GM12878 (cell line): ENCODE data around the gene POLR1A. TPM values are rescaled to one million over a fixed set of nuclear protein-coding genes. Genes with fewer than 3 reads are reported as not detected.

Experiments used
- ATAC-seq: fragments of 200-7000 bp; cut with Tn5 transposase; 3 replicates; pipeline ENCODE4 v1.9.1; 2020; ENCODE audit warnings: mild to moderate bottlenecking, moderate library complexity
- BruUV-seq: library from RNA; stranded (reverse); fragments of 400-500 nt; replicated peaks from 2 replicates; lab custom pipeline; 2021; lab: Mats Ljungman, UMichigan
- CTCF ChIA-PET: fragments of 300-600 bp; sonication (Branson Sonifier 250); formaldehyde crosslinking; extraction: SDS; loops from one replicate; lab custom pipeline; 2021; ENCODE audit warnings: inconsistent platforms; lab: Yijun Ruan, JAX
- POLR2A ChIA-PET: fragments of 350-600 bp; formaldehyde crosslinking; extraction: SDS; loops from one replicate; lab custom pipeline; 2021; ENCODE audit warnings: inconsistent platforms; lab: Charles Lee
- RAD21 ChIA-PET: fragments of 300-600 bp; sonication (Branson Sonifier 250); formaldehyde crosslinking; loops from one replicate; lab custom pipeline; 2023; ENCODE audit warnings: antibody characterized with exemption; ENCODE audit not compliant: unreplicated experiment; lab: Charles Lee
- SMC1A ChIA-PET: fragments of 300-600 bp; sonication (Branson Sonifier 250); formaldehyde crosslinking; loops from one replicate; lab custom pipeline; 2023; ENCODE audit not compliant: unreplicated experiment, uncharacterized antibody; lab: Charles Lee
- DNase-seq: peaks from one replicate; pipeline ENCODE4 v3.0.0-alpha.2; 2011; ENCODE audit warnings: low read depth, low spot score
- FAIRE-seq: peaks from 3 replicates; lab custom pipeline; 2011; peaks lifted over from hg19 to GRCh38; lab: Jason Lieb, UNC
- H2AFZ ChIP-seq: 2 replicates; pipeline ENCODE4 v1.6.0; 2011; ENCODE audit warnings: low read depth, low read length, control low read depth; ENCODE audit not compliant: control insufficient read depth
- H3K27ac ChIP-seq: 2 replicates; pipeline ENCODE4 v1.5.1; 2011; ENCODE audit warnings: control low read depth; ENCODE audit not compliant: control insufficient read depth, insufficient read depth
- H3K27me3 ChIP-seq, 2 experiments: replicated peaks in 1 of 2; 2 replicates each; pipeline versions ENCODE4 v1.6.0 to v1.6.1; 2011; ENCODE audit warnings: low read length in 1 of 2; ENCODE audit not compliant: control insufficient read depth in 2 of 2, insufficient read depth in 2 of 2
- H3K36me3 ChIP-seq, 2 experiments: 2 replicates each; pipeline ENCODE4 v1.5.1; 2011; ENCODE audit warnings: low read length in 1 of 2; ENCODE audit not compliant: control insufficient read depth in 2 of 2, insufficient read depth in 2 of 2
- H3K4me1 ChIP-seq: 2 replicates; pipeline ENCODE4 v1.6.1; 2011; ENCODE audit warnings: mild to moderate bottlenecking, low read length, moderate library complexity, mixed read lengths; ENCODE audit not compliant: control insufficient read depth, insufficient read depth
- H3K4me2 ChIP-seq: 2 replicates; pipeline ENCODE4 v1.6.0; 2011; ENCODE audit warnings: control low read depth; ENCODE audit not compliant: control insufficient read depth, insufficient read depth
- H3K4me3 ChIP-seq: fragments of 200-600 bp; sonication (generic); 2 replicates; pipeline ENCODE4 v1.5.1; 2016
- H3K79me2 ChIP-seq: 2 replicates; pipeline ENCODE4 v1.6.0; 2011; ENCODE audit warnings: low read length; ENCODE audit not compliant: control insufficient read depth, insufficient read depth
- H3K9ac ChIP-seq: 2 replicates; pipeline ENCODE4 v1.8.0; 2011; ENCODE audit warnings: low read length, control low read depth, mixed read lengths; ENCODE audit not compliant: control insufficient read depth, insufficient read depth
- H3K9me3 ChIP-seq: replicated peaks from 3 replicates; pipeline ENCODE4 v1.5.1; 2011; ENCODE audit warnings: mild to moderate bottlenecking, low read length; ENCODE audit not compliant: control insufficient read depth, insufficient read depth
- H4K20me1 ChIP-seq: 2 replicates; pipeline ENCODE4 v1.6.0; 2011; ENCODE audit not compliant: control insufficient read depth, insufficient read depth
- CBX5 ChIP-seq: sonication (generic); IDR thresholded peaks from 2 replicates; pipeline ENCODE4 v1.6.1; 2016; ENCODE audit warnings: low read depth, moderate library complexity, mild to moderate bottlenecking, inconsistent platforms
- CHD1 ChIP-seq: IDR thresholded peaks from 2 replicates; pipeline ENCODE4 v1.6.1; 2012; ENCODE audit warnings: low read depth, low read length, improper control_type of control experiment
- NBN ChIP-seq: fragments of 450-650 bp; IDR thresholded peaks from 2 replicates; pipeline ENCODE4 v1.6.1; 2016
- NFYB ChIP-seq: IDR thresholded peaks from 2 replicates; pipeline ENCODE4 v1.6.1; 2011; ENCODE audit warnings: low read depth, mild to moderate bottlenecking, low read length, improper control_type of control experiment, moderate library complexity; ENCODE audit not compliant: insufficient read depth
- POU2F2 ChIP-seq: IDR thresholded peaks from 3 replicates; pipeline ENCODE4 v1.6.1; 2011; ENCODE audit warnings: low read depth, mild to moderate bottlenecking, low read length, borderline replicate concordance
- WGBS: methylation state at CpG from one replicate; pipeline ENCODE4 v1.1.6; 2016; ENCODE audit warnings: low lambda C conversion rate; ENCODE audit not compliant: insufficient replicate concordance, insufficient coverage; ENCODE audit errors: missing lambda C conversion rate; 5-methylcytosine and 5-hydroxymethylcytosine counted together
- in situ Hi-C: fragments of 300-500 bp; cut with MboI; formaldehyde crosslinking; loops from 9 replicates; pipeline ENCODE4 v1.14.3; 2018; ENCODE audit warnings: mixed read lengths
- intact Hi-C: fragments of 100-400 bp; cut with micrococcal nuclease; formaldehyde crosslinking; loops from one replicate; pipeline ENCODE4 v1.14.2; 2022; ENCODE audit not compliant: unreplicated experiment
- polyA plus RNA-seq, 11 experiments: library from polyadenylated mRNA; depleted of rRNA in 4 of 11; unstranded in 6 of 11; stranded (reverse) in 5 of 11; fragments of >200 nt; fragmentation: Nextera tagmentation in 4 of 11; fragmentation: Illumina TruSeq in 1 of 11; extraction: Ambion mirVana in 4 of 11; extraction: Trizol in 1 of 11; gene quantifications; 1 replicate in 1 of 11; 2 replicates in 10 of 11; pipeline versions ENCODE4 v1.2.1 to v1.2.3, GENCODE V29; 2011 to 2016; ENCODE audit warnings: inconsistent platforms in 2 of 11, missing spikeins in 2 of 11, low read depth in 1 of 11
- total RNA-seq, 4 experiments: library from RNA; depleted of rRNA in 3 of 4; stranded (reverse); fragments of >200 nt in 3 of 4; fragmentation: Illumina TruSeq in 1 of 4; extraction: Trizol in 1 of 4; gene quantifications; 2 replicates each; pipeline versions ENCODE4 v1.2.1 to v1.2.3, GENCODE V29; 2013 to 2021
- TF ChIP-seq, protein P1 (sequence below): fragments of 450-650 bp; IDR thresholded peaks from 2 replicates; pipeline ENCODE4 v1.6.1; 2016; ENCODE audit warnings: mild to moderate bottlenecking
- TF ChIP-seq, protein P2 (sequence below): fragments of 450-650 bp; IDR thresholded peaks from 2 replicates; pipeline ENCODE4 v1.6.1; 2017; ENCODE audit warnings: mild to moderate bottlenecking, moderate library complexity

Gene POLR1A
- total and polyA plus RNA-seq, 10 of the 15 experiments (the other 5 are each of a cell fraction or from before 2014, with no cell fraction given): 2.1 to 53.9 (median 17.8) TPM

DNA sequence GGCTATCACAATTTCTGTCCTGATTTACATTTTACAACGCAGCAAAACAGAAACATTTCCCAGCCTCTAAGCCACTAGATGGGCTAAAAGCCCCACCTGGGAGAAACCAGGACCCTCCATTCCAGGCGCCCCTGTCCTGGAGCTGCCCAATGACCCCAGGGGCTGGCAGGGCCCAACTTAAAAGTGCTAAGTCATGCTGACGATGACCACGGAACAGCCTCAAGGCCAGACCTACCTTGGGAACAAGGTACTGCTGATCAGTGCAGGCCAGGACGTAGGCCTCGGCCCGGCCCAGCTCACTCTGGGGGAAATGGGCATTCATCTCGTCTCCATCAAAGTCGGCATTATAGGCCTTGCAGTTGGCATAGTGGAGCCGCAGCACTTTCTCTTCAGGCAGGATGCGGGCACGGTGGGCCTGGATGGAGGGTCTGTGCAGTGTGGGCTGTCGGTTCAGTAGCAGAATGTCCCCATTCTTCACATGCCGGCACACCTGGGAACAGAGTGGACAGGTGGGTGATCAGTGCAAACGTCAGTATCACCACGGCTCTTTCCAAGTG, 35.8 kb downstream of the POLR1A start:
- CTCF ChIA-PET: interaction anchor here (1.1 to 2.5 kb wide), 4 partner anchors 10 to 256 kb away, joined by 4 to 12 read pairs (median 4); no protein-coding TSS in a partner anchor
- Histone ChIP-seq H4K20me1 (no peaks in the 10 kb centered on the region), H3K4me1 (peaks cover 6% of the 10 kb centered on the region), H3K9ac (no peak overlapping the region), H3K4me3 (no peak overlapping the region), H3K36me3 (peaks cover 29% of the 10 kb centered on the region in 2 experiments), H3K4me2 (no peak overlapping the region), H3K9me3 (no peaks in the 10 kb centered on the region; the same call in 2 of the 3 replicates), H2AFZ (no peak overlapping the region), H3K27ac (no peak overlapping the region), H3K27me3 (no peaks in the 10 kb centered on the region), H3K79me2 (no peaks in the 10 kb centered on the region)
- RAD21 ChIA-PET: interaction anchor here (2.2 kb wide), 1 partner anchor 34 kb away, joined by 9 read pairs; no protein-coding TSS in a partner anchor
- FAIRE-seq (no peak), DNase-seq (no peak), ATAC-seq (no peak)
- in situ Hi-C loops: loop anchor here (10.0 kb wide), 1 partner anchor 335 kb away; no protein-coding TSS in a partner anchor
- POLR2A ChIA-PET: interaction anchor here (0.6 to 1.1 kb wide), 2 partner anchors 14 to 34 kb away, joined by 3 read pairs; no protein-coding TSS in a partner anchor
- 99% methylated on average over 16 of the region's 16 CpGs for WGBS
- intact Hi-C loops: no loop called here
- BruUV-seq: no TSS peak
- SMC1A ChIA-PET: interaction anchor here (1.0 kb wide), 1 partner anchor 243 kb away, joined by 3 read pairs; no protein-coding TSS in a partner anchor
- TF ChIP-seq NFYB: no peak
- TF ChIP-seq CHD1: no peak
- TF ChIP-seq NBN: no peak
- TF ChIP-seq, protein P1, sequence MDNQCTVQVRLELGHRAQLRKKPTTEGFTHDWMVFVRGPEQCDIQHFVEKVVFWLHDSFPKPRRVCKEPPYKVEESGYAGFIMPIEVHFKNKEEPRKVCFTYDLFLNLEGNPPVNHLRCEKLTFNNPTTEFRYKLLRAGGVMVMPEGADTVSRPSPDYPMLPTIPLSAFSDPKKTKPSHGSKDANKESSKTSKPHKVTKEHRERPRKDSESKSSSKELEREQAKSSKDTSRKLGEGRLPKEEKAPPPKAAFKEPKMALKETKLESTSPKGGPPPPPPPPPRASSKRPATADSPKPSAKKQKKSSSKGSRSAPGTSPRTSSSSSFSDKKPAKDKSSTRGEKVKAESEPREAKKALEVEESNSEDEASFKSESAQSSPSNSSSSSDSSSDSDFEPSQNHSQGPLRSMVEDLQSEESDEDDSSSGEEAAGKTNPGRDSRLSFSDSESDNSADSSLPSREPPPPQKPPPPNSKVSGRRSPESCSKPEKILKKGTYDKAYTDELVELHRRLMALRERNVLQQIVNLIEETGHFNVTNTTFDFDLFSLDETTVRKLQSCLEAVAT: no peak
- no peak for TF ChIP-seq CBX5
- TF ChIP-seq POU2F2: no peak
- TF ChIP-seq, protein P2, sequence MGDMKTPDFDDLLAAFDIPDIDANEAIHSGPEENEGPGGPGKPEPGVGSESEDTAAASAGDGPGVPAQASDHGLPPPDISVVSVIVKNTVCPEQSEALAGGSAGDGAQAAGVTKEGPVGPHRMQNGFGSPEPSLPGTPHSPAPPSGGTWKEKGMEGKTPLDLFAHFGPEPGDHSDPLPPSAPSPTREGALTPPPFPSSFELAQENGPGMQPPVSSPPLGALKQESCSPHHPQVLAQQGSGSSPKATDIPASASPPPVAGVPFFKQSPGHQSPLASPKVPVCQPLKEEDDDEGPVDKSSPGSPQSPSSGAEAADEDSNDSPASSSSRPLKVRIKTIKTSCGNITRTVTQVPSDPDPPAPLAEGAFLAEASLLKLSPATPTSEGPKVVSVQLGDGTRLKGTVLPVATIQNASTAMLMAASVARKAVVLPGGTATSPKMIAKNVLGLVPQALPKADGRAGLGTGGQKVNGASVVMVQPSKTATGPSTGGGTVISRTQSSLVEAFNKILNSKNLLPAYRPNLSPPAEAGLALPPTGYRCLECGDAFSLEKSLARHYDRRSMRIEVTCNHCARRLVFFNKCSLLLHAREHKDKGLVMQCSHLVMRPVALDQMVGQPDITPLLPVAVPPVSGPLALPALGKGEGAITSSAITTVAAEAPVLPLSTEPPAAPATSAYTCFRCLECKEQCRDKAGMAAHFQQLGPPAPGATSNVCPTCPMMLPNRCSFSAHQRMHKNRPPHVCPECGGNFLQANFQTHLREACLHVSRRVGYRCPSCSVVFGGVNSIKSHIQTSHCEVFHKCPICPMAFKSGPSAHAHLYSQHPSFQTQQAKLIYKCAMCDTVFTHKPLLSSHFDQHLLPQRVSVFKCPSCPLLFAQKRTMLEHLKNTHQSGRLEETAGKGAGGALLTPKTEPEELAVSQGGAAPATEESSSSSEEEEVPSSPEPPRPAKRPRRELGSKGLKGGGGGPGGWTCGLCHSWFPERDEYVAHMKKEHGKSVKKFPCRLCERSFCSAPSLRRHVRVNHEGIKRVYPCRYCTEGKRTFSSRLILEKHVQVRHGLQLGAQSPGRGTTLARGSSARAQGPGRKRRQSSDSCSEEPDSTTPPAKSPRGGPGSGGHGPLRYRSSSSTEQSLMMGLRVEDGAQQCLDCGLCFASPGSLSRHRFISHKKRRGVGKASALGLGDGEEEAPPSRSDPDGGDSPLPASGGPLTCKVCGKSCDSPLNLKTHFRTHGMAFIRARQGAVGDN: no peak
